Stimulated activated CD8-positive, alpha-beta memory T cell treated with anti-CD3 and anti-CD28 coated beads, Interleukin-15, amount 100 ng/mL, for 1 hour (primary cell): ENCODE data around the gene VRK2.
"Not testable (repeated sequence)": the region's sequence is repeated elsewhere in the genome, so short reads cannot be mapped to it uniquely, and the experiment has no call there.

Source experiments
- DNase-seq: peaks from one replicate; pipeline ENCODE4 v3.0.0-alpha.2; 2020; ENCODE audit warnings: low read depth

VRK2 gene

DNA sequence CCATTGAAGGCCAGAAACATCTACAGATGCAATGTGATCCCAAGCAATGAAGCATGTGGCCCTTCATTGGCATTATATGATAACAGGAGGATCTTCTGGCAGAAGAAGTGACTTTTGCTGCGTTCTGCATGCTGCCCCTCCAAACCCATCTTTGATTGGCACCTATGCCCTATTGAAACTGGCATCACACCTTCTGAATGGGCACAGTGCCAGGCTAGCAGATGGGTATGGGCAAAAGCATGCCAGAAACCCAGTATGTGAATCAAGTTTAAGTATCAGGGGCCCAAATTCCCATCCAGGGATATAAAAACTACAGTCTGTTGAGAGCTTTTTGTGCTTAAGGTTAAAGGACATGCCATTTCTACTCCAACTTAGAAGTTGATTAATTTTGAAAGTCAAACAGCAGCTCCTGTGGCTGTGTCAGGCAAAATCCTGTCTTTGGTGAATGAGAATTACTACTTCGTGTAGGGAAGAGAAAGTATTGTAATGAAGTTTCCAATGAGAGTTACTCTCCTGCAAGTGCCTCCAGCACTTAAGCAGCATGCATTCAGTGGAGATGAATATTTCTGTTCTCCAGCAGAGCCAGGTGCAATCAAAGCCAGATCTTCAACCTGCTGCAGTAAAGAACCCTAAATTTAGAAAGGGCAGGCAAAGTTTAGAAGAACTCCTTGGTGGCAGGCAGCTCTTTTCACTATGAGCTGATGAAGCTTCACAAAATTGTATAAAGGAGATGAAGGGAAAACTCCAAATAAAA, 8.6 kb downstream of the VRK2 start:
- no peak for DNase-seq

DNA sequence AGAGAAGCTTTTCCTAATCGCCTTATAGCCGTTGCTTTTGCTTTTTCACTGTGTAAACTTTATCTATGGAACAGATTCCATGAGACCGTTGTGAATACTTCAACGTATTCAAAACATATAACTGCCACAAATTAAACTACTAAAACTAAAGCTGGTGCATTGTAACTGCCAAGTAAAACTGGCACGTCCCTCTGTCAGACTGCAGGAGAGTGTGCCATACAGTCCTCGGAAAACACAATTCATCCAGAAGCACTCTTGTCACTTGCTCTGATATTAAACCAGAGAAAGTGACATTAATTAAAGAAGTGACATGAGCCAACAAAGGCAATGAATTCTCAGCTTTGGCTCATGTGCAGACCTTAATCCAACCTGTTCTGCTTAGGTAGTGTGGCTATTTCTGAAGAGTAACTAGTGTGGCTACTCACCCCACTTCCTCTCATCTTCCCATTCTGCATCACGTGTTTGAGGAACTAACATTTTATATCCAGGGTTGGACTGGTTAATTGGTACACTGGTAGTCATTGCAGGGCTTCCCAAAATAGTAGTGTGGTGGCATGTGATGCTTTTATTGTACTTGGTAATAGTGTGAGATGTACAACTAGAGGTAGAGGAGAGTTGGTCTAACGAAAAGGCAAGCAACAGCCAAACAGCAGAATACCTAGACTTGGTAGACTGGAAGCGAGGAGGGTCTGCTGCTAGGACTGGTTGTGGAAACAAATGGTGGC, 9.7 kb downstream of the VRK2 start:
- DNase-seq, result no peak

DNA sequence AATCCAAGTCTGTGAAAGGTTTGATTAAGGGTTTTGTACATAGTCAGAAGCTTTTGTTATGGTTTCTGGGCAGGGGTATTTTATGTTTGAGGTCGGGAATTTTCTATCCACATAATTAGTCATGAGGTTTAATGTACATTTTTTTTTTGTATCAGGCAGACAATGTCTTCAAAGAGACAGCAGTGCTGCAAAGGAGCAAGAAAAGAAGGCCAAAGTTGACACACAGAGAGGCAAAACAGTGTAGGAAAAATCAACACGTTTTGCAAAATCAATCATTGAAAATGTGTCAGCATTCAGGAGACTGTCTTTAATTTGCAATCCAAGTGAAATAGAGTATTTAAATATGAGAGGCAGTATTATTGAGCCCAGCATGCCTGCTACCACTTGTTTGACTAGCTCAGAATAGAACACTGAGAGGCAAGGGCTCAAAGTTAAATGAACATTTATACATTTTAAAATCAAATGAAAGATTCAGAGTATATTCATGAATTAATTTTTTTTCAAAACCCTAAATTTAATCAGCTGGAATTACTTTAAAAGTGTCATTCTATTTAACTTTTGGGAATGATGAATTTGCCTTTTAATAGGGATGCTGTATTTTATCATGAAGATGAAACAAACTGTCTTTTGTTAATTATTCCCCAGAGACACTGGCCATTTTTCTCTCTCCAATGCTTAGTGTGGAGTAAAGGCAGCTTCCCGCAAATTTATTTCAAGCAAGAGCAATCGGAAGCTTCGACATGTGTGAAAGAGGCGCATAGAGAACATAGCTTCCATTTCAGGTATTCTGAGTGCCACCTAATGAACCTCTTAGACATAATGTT, 11.3 kb downstream of the VRK2 start:
- DNase-seq, result no peak

DNA sequence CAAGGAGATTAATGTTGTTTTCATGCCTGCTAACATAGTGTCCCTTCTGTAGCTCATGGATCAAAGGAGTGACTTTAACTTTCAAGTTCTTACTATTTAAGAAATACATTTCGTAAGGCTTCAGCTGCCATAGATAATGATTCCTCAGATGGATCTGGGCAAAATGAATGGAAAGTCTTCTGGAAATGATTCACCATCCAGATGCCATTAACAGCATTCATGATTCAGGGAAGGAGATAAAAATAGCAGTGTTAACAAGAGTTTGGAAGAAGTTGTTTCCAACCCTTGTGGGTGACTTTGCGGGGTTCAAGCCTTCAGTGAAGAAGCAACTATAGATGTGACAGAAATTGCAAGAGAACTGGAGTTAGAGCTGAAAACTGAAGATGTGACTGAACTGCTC, 17.0 kb downstream of the VRK2 start:
- DNase-seq, result no peak

DNA sequence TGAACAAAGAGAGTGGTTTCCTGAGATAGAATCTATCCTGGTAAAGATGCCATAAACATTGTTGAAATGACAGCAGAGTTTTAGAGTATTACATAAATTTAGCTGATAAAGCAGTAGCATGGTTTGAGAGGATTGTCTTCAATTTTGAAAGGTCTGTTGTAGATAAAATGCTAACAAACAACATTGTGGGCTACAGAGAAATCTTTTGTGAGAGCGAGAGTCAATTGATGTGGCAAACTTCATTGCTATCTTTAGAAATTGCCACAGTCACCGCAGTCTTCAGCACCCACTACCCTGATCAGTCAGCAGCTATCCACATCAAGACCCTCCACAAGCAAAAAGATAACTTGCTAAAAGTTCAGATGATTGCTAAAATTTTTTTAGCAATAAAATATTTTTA, 17.5 kb downstream of the VRK2 start:
- no peak for DNase-seq

DNA sequence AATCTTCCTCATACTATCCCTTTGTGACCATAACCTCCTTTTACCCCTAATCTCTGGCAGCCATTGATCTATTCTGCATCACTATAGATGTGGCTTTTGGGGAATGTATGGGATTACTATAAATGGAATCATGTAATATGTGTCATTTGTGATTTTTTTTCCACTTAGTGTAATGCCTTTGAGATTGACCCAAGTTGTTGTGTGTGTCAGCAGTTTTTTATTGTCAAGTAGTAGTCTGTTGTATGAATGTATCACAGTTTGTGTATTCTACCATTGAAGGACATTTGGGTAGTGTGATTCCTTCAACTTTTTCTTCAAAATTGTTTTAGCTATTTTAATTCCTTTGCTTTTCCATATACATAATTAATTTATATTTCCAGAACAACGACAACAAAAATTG, 18.6 kb downstream of the VRK2 start:
- no peak for DNase-seq

DNA sequence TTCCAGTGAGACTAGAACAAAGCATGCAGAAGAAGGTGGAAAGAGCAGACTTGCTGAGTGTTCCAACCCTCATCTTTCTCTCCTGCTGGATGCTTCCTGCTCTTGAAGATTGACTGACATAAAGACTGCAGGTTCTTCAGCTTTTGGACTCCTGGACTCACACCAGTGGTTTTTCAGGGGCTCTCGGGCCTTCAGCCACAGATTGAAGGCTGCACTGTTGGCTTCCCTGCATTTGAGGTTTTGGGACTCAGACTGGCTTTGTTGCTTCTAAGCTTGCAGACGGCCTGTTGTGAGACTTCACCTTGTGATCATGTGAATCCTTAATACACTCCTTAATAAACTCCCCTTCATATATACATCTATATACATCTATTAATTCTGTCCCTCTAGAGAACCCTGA, 20.4 kb downstream of the VRK2 start:
- no peak for DNase-seq

DNA sequence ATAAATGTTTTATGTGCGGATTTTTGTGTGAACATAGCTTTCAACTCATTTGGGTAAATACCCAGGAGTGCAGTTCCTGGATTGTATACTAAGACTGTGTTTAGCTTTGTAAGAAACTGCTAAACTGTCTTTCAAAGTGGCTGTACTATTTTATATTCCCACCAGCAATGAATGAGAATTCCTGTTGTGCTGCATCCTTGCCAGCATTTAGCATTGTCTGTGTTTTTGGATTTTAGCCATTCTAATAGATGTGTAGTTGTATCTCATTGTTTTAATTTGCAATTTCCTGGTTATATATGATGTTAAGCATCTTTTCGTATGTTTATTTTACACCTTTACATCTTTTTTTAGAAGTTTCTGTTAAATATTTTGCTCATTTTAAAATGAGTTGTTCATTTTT, 24.2 kb downstream of the VRK2 start:
- DNase-seq, result no peak

DNA sequence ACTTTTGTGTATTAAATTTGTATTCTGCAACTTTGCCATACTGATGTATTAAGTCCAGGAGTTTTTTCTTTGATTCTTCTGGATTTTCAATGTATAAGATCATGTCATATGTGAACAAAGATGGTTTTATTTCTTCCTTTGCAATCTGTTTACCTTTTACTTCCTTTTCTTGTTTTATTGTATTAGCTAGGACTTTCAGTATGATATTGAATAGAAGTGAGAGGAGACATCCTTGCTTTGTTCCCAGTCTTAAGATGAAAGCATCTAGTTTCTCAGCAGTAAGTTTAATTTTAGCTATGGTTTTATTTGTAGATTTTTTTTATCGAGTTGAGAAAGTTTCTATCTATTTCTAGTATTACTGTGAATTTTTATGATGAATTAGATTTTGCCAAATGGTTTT, 25.5 kb downstream of the VRK2 start:
- no peak for DNase-seq

DNA sequence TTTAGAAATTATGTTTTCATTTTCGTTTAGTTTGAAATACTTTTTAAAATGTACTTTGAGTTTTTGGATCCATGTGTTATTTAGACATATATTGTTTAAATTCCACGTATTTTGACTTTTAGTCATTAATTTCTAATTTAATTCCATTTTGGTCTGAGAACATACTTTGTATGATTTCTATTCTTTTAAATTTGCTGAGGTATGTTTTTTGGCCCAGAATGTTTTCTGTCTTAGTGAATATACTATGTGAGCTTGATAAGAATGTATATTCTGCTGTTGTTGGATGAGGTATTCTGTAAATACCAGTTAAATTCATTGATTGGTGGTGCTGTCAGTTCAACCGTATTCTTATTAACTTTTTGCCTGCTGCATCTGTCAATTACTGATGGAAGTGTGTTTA, 26.4 kb downstream of the VRK2 start:
- DNase-seq, result no peak

DNA sequence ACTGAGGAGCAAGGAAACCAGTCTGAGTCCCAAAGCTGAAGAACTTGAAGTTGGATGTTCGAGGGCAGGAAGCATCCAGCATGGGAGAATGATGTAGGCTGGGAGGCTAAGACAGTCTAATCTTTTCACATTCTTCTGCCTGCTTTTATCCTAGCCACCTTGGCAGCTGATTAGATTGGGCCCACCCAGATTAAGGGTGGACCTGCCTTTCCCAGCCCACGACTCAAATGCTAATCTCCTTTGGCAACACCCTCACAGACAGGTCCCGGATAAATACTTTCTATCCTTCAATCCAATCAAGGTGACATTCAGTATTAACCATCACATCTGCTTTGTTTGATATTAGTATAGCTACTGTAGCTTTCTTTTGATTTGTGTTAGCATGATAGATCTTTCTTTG, 27.1 kb downstream of the VRK2 start:
- no peak for DNase-seq

DNA sequence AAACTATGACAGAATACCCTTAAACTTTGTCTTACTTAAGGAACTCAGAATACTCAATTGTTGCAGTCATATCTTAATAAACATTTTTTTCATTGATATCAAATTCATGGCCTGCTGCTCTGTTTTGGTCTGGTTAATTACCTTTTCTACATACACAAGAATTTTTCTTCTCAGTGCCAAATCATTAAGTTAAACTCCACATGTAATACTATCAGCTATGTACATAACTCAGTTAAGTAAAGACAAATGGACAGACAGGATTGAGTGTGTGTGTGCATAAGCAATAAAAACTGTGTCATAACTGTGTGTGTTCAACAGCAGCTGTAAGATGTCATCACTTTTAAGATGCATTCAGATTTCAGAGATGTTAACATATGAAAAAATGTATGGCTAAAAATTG, 34.4 kb downstream of the VRK2 start:
- DNase-seq, result no peak

DNA sequence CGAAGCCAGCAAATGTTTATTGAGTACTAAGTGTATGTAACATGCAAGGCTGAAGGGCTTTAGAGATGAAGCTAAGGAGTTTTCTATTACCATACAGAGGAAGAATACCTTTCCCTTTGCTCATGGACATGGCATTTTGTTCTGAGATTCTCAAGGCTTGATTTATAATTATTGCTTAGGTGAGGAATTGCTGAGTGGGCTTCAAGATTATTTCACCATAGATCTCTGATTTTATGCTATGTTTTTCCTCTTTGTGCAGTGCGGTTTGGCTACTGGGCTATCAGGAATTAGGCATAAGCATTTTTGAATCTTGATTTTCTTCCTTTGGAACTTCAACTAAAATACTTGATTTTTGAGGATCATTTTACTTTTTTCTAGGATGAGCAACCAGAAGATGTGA, 42.5 kb downstream of the VRK2 start:
- no peak for DNase-seq

DNA sequence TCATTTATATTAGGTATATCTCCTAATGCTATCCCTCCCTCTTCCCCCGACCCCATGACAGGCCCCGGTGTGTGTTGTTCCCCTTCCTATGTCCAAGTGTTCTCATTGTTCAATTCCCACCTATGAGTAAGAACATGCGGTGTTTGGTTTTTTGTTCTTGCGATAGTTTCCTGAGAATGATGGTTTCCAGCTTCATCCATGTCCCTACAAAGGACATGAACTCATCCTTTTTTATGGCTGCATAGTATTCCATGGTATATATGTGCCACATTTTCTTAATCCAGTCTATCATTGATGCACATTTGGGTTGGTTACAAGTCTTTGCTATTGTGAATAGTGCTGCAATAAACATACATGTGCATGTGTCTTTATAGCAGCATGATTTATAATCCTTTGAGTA, 46.2 kb downstream of the VRK2 start:
- not testable (repeated sequence) for DNase-seq

DNA sequence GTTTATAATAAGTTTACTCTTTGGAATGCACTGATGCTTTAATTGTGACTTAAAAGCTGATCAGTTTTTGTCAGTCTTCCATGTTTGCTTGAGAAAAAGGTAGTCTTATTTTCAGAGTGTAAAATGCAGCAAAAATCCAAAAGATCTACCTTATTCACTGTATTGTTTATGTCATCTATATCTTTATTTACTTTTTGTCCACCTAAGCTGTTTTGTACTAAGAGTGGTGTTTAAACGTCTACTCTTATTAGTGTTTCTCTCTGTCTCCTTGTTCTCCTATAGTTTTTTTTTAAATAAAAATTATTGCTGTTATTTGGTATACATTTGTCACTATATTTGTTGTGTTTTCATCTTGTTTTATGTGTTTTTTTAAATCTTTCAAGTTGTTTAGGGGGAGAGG, 50.4 kb downstream of the VRK2 start:
- DNase-seq, result no peak

DNA sequence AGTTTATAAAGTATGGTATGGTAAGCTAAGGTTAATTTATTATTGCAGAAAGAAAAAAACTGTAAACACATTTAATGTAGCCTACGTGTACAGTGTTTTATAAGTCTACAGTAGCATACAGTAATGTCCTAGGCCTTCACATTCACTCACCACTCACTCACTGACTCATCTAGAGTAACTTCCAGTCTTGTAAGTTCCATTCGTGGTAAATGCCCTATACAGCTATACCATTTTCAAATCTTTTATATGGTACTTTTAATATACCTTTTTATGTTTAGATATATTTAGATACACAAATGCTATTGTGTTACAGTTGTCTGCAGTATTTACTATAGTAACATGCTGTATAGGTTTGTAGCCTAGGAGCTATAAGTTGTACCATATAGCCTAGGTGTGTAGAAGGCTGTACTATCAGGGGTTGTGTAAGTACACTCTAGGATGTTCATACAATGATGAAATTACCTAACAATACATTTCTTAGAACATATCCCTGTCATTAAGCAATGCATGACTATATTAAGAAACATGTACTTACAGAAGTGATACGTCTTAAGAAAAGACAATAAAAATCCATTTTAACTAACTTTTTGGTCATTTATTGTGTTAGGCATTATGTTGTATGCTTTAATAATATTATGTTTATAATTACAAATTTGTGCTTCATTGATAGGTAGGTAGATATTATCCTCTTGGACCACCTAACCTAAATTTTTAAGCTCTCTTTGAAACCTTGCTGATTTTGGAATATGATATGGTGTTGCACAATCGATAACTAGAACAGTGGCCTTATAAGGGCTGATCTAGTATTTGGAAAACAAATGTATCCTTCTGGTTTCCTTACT, 51.9 kb downstream of the VRK2 start:
- no peak for DNase-seq

DNA sequence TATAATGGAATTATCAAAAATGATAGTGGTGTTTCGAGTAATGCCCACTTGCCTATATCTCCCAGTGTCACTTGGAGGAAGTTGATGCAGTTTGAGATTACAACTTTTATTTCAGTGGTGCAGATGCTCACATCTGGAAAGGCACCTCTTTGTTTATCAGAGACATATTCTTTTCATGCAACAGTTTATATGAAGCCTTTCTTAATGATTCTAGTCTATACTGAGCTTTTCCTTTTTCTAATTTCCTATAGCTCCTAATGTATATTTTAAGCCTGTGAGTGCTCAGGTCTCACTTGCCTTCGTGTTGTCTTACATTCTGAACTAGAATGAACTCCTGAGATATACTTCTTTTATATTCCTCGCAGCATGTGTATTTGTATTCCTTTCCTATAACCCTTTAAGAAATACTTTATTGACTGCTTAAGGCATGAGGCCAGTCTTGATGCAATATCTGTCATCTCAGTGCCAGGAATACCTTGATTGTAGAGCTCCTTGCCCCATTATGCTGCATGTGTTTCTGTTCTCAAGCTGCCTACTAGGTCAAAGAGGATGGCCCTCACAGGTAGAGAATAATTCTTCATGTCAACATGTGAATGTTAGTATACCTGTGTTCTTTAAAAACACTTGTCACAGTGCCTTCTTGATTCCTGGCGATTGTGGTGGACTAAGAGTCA, 52.6 kb downstream of the VRK2 start:
- no peak for DNase-seq

DNA sequence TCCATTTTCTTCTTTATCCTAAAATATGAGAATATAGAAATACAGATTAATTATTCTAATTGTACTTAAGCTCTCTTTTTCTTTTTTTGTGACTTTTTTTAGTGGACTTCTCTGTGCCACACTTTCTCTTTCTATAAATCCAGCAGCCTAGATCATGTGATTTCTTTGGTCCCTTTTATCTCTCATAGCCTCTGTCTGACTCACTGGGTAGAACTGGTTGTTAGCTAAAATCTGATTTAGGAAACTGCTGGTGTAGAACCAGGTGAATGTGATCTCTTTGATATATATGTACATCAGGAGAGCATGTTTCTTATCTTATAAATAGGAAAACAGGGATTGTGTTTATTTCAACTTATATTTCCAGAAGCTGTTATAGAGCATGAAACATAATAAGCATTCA, 54.9 kb downstream of the VRK2 start:
- DNase-seq, result no peak

DNA sequence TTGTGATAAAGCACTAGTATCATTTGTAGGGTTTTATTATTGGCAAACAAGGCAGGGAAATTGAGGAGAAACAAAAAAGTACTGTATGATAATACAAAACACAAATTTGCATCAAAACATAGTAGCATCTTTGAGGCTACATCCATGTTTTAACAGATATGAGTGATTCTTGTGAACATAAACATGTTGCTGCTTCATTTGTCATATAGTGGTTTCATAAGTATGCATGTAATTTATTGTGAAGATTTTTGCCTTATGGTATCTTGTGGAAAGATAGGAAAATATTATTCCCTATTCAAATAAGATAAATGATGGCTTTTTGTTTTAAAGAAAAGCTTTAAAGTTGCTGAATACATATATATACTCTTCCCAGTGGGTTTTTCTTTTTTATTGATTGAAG, 60.3 kb downstream of the VRK2 start:
- no peak for DNase-seq

DNA sequence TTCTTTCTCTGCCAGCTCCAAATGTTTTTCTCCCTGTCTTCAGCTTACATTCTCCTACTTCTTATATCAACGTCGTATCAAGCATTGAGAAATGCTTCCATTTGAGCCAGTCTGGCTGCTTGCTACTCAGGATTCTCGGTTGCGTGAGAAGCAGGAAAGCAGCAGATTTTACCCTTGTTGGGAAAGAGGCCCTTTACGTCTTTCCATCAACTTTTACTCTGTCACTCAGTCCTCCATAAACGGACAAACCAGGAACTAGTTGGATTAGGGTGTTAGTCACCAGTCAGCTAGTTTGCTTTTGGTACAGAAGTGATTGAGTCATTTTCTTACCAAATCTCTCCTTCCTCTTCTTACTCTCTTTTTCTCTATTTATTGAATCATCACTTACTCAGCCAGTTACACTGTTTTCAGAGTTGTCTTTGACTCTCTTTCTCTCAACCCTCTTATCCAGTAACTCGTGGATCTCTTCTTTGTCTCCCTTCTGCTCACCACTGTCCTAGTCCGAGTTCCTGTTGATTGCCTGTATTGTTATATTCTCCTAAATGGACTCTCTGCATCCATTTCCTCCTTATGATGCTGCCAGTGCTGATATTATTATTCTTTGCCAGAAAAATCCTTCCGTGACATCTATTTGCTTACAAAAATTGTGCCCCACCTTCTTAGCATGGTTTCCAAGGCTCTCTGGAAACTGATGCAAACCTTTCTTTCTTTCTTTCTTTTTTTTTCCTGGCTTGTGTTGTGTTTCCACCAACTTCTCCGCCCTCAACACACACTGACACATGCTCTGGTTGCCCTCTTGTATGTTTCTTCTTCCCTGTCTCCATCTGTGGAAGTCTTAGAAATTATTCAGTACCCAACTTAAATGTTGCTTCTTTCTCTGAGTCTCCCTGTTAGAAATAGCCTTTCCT, 61.5 kb downstream of the VRK2 start:
- no peak for DNase-seq

DNA sequence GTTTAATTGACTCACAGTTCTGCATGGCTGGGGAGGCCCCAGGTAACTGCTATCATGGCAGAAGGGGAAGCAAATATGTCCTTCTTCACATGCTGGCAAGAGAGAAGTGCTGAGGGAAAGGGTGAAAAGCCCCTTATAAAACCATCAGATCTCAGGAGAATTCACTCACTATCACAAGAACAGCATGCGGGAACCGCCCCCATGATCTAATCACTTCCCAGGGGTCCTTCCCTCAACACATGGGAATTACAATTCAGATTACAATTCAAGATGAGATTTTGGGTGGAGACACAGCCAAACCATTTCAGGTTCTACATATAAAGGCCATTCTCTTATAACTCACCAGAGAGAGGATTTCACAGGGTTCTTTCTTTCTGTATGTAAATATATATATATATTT, 62.9 kb downstream of the VRK2 start:
- no peak for DNase-seq
